HepG2 (cell line): ENCODE data around the gene BRSK2. TPM values are rescaled to one million over a fixed set of nuclear protein-coding genes. Genes with fewer than 3 reads are reported as not detected.
"Not testable (repeated sequence)": the region's sequence is repeated elsewhere in the genome, so short reads cannot be mapped to it uniquely, and the experiment has no call there.

Experiments
- ATAC-seq: fragments of 200-7000 bp; cut with Tn5 transposase; 3 replicates; pipeline ENCODE4 v1.9.1; 2020; ENCODE audit warnings: mild to moderate bottlenecking, moderate library complexity
- BruUV-seq: library from RNA; stranded (reverse); fragments of 400-500 nt; replicated peaks from 2 replicates; lab custom pipeline; 2021; lab: Mats Ljungman, UMichigan
- CTCF ChIA-PET: fragments of 300-600 bp; formaldehyde crosslinking; extraction: SDS; loops from one replicate; lab custom pipeline; 2021; ENCODE audit warnings: low total read pairs, inconsistent platforms, low intra/inter-chr PET ratio; lab: Yijun Ruan, JAX
- POLR2A ChIA-PET: fragments of 350-600 bp; sonication (Branson Sonifier 250); formaldehyde crosslinking; loops from one replicate; lab custom pipeline; 2020; ENCODE audit warnings: antibody characterized with exemption, inconsistent platforms; lab: Yijun Ruan, JAX
- DNase-seq: peaks from one replicate; pipeline ENCODE4 v3.0.0-alpha.2; 2015; ENCODE audit warnings: low spot score
- FAIRE-seq: peaks from 3 replicates; lab custom pipeline; 2011; peaks lifted over from hg19 to GRCh38; lab: Jason Lieb, UNC
- H2AFZ ChIP-seq: one replicate; pipeline ENCODE4 v1.6.1; 2011; ENCODE audit warnings: low read length, inconsistent platforms
- H3K27ac ChIP-seq: fragments of 300-600 bp; 3 replicates; pipeline ENCODE4 v1.8.0; 2011; ENCODE audit warnings: mixed run types, mild to moderate bottlenecking, mixed read lengths, low read length, inconsistent platforms; ENCODE audit not compliant: insufficient read depth; ENCODE audit errors: extremely low read length
- H3K27me3 ChIP-seq, 2 experiments: fragments of 200-600 bp in 1 of 2; 2 replicates in 1 of 2; 3 replicates in 1 of 2; pipeline versions ENCODE4 v1.6.0 to v1.8.0; 2011; ENCODE audit warnings: low read length in 2 of 2, mild to moderate bottlenecking in 2 of 2, moderate library complexity in 2 of 2, inconsistent platforms in 1 of 2; ENCODE audit not compliant: insufficient read depth in 2 of 2, control insufficient read depth in 1 of 2
- H3K36me3 ChIP-seq, 2 experiments: fragments of 200-600 bp in 1 of 2; replicated peaks in 1 of 2; 2 replicates in 1 of 2; 3 replicates in 1 of 2; pipeline versions ENCODE4 v1.5.1 to v1.8.0; 2011; ENCODE audit warnings: low read length in 2 of 2, inconsistent platforms in 1 of 2; ENCODE audit not compliant: insufficient read depth in 2 of 2, control insufficient read depth in 1 of 2
- H3K4me1 ChIP-seq: 2 replicates; pipeline ENCODE4 v1.5.1; 2012; ENCODE audit warnings: low read length, inconsistent platforms; ENCODE audit not compliant: insufficient read depth
- H3K4me2 ChIP-seq: 2 replicates; pipeline ENCODE4 v1.6.0; 2011; ENCODE audit warnings: low read depth, low read length, inconsistent platforms
- H3K4me3 ChIP-seq, 3 experiments: fragments of 200-600 bp in 1 of 3; sonication (generic), shearing (Covaris generic) in 1 of 3; replicated peaks in 1 of 3; 2 replicates each; pipeline ENCODE4 v1.5.1; 2011 to 2016; ENCODE audit warnings: low read length in 3 of 3, inconsistent platforms in 2 of 3, low read depth in 2 of 3, mild to moderate bottlenecking in 2 of 3, control low read depth in 1 of 3, mixed read lengths in 1 of 3; ENCODE audit not compliant: insufficient read depth in 1 of 3
- H3K79me2 ChIP-seq: one replicate; pipeline ENCODE4 v1.6.1; 2011; ENCODE audit warnings: low read length, inconsistent platforms; ENCODE audit not compliant: insufficient read depth
- H3K9ac ChIP-seq: 2 replicates; pipeline ENCODE4 v1.6.0; 2011; ENCODE audit warnings: mild to moderate bottlenecking, low read depth, low read length, inconsistent platforms; ENCODE audit not compliant: insufficient read depth
- H3K9me3 ChIP-seq: 2 replicates; pipeline ENCODE4 v1.5.1; 2012; ENCODE audit warnings: mild to moderate bottlenecking, low read length
- H4K20me1 ChIP-seq: 2 replicates; pipeline ENCODE4 v1.6.0; 2011; ENCODE audit warnings: inconsistent platforms, mild to moderate bottlenecking, low read length, moderate library complexity; ENCODE audit not compliant: insufficient read depth
- PCBP1 ChIP-seq: fragments of 200-400 bp; formaldehyde crosslinking; IDR thresholded peaks from 2 replicates; pipeline ENCODE4 v1.6.1; 2017; ENCODE audit warnings: mild to moderate bottlenecking, low read depth, low read length, borderline replicate concordance
- REST ChIP-seq, 2 experiments: IDR thresholded peaks; 2 replicates each; pipeline ENCODE4 v1.6.1; 2011 to 2012; ENCODE audit warnings: low read length in 2 of 2, borderline replicate concordance in 1 of 2, low read depth in 1 of 2, mild to moderate bottlenecking in 1 of 2, moderate library complexity in 1 of 2
- SRF ChIP-seq: IDR thresholded peaks from 2 replicates; pipeline ENCODE4 v1.6.1; 2011; ENCODE audit warnings: mild to moderate bottlenecking, low read depth, low read length, moderate library complexity
- ZBED4 ChIP-seq: sonication (generic); formaldehyde crosslinking; IDR thresholded peaks from 2 replicates; pipeline ENCODE4 v1.4.0; 2020; ENCODE audit warnings: missing genetic modification reagents, borderline replicate concordance
- WGBS: methylation state at CpG from one replicate; pipeline ENCODE4 v1.1.6; 2017; ENCODE audit warnings: low lambda C conversion rate; 5-methylcytosine and 5-hydroxymethylcytosine counted together
- in situ Hi-C: cut with HindIII; loops from 2 replicates; pipeline ENCODE4 v1.10.0; 2017; ENCODE audit warnings: low pct_unique_long_range_greater_than_20kb; ENCODE audit not compliant: extremely low pct_ligation_motif_present
- intact Hi-C: fragments of 100-400 bp; cut with micrococcal nuclease; formaldehyde crosslinking; loops from one replicate; pipeline ENCODE4 v1.10.0; 2022; ENCODE audit not compliant: unreplicated experiment
- polyA plus RNA-seq, 8 experiments: library from polyadenylated mRNA; depleted of rRNA in 3 of 8; stranded (reverse) in 7 of 8; unstranded in 1 of 8; fragments of >200 nt; fragmentation: Illumina TruSeq in 4 of 8; extraction: Trizol in 4 of 8; gene quantifications; 2 replicates each; pipeline versions ENCODE4 v1.2.1 to v1.2.3, GENCODE V29; 2011 to 2016; ENCODE audit warnings: low read depth in 4 of 8, missing spikeins in 1 of 8, mixed read lengths in 1 of 8; ENCODE audit not compliant: insufficient read depth in 1 of 8
- total RNA-seq, 5 experiments: library from RNA; depleted of rRNA; stranded (reverse); fragments of >200 nt; fragmentation: Illumina TruSeq; extraction: Trizol; gene quantifications; 2 replicates each; pipeline ENCODE4 v1.2.3, GENCODE V29; 2016; ENCODE audit warnings: low read depth in 1 of 5

The BRSK2 gene
- total and polyA plus RNA-seq, 2 of the 13 experiments (the other 11 are each of a cell fraction or from before 2014, with no cell fraction given) = 0.74 to 1.1 TPM

- TF ChIP-seq SRF = no peak
- TF ChIP-seq, all 625 proteins: peak for 0
Measured at GRCh38 chr11:1433977-1434640, 44.4 kb downstream of the BRSK2 start (continued).

GRCh38 chr11:1435479-1435819 is 45.7 kb downstream of the BRSK2 start:
- POLR2A ChIA-PET, FAIRE-seq, H4K20me1 ChIP-seq, H3K4me1 ChIP-seq, in situ Hi-C loops, H3K27ac ChIP-seq, H3K79me2 ChIP-seq, DNase-seq, H3K9ac ChIP-seq, H3K36me3 ChIP-seq, CTCF ChIA-PET, BruUV-seq, H3K4me2 ChIP-seq, H3K27me3 ChIP-seq, intact Hi-C loops, H2AFZ ChIP-seq, ATAC-seq, H3K9me3 ChIP-seq, H3K4me3 ChIP-seq: not testable (repeated sequence)
- TF ChIP-seq PCBP1 = 0 out of 2 replicates have a peak, but pooled peaks have one; percentile 38
- 69% methylated on average over 16 of the region's 20 CpGs for WGBS

GRCh38 chr11:1435820-1436467 is 46.2 kb downstream of the BRSK2 start:
- no peak overlapping the region for H3K9ac ChIP-seq
- WGBS = 10% methylated on average over 6 of the region's 29 CpGs
- FAIRE-seq = no peak
- TF ChIP-seq ZBED4 (no peak), REST (IDR thresholded peaks at IDR 0.05; ENCODE audit: borderline replicate concordance in 1 of 2, low read depth in 1 of 2, low read length in 2 of 2) (peak; percentile 30 to 79)

More at GRCh38 chr11:1435820-1436467, 46.2 kb downstream of the BRSK2 start:
- POLR2A ChIA-PET = no interaction called here
- intact Hi-C loops = no loop called here
- CTCF ChIA-PET = no interaction called here
- no peak for DNase-seq
- no peaks in the 10 kb centered on the region for H3K79me2 ChIP-seq
- H3K4me1 ChIP-seq = no peaks in the 10 kb centered on the region
- in situ Hi-C loops = no loop called here
- H3K27me3 ChIP-seq = peaks cover 2 to 8% of the 10 kb centered on the region in 2 experiments; a peak in 2 of 5 replicates
- no TSS peak for BruUV-seq
- 0 out of 2 replicates have a peak, but pooled peaks cover 3% of the 10 kb centered on the region for H4K20me1 ChIP-seq
- H3K9me3 ChIP-seq = no peaks in the 10 kb centered on the region
- H3K27ac ChIP-seq = no peak overlapping the region
- peak; percentile 8; the same call in 1 of the 3 replicates for ATAC-seq
- H3K36me3 ChIP-seq = no peaks in the 10 kb centered on the region
- H3K4me2 ChIP-seq = no peak overlapping the region
- H3K4me3 ChIP-seq = no peak overlapping the region
- no peak overlapping the region for H2AFZ ChIP-seq
